Natural killer cell treated with Interleukin-12 subunit alpha and Interleukin-12 subunit beta and Interleukin-15 and Interleukin-18, amount 100 ng/mL, for 72 hours (primary cell): ENCODE measurements around the gene MEAK7. TPM values are rescaled to one million over a fixed set of nuclear protein-coding genes. Genes with fewer than 3 reads are reported as not detected.
A peak's percentile ranks its signal among the peaks of the same experiment; 100 is the strongest.

Experiments used
- ATAC-seq, 2 donors: fragments of 150-1000 bp; cut with Tn5 transposase in 1 of 2; sonication (Bioruptor Pico), chemical (Tn5 transposase) in 1 of 2; 2 replicates each; pipeline ENCODE4 v1.10.0; 2021
- DNase-seq: peaks from one replicate; pipeline ENCODE4 v3.0.0; 2022; ENCODE audit warnings: low spot score
- H3K27ac Mint-ChIP-seq, 2 donors: 1 replicate in 1 of 2; 2 replicates in 1 of 2; pipeline ENCODE4 v1.8.0; 2022; ENCODE audit warnings: mixed read lengths in 2 of 2, mild to moderate bottlenecking in 1 of 2, moderate library complexity in 1 of 2
- H3K27me3 Mint-ChIP-seq, 2 donors: 1 replicate in 1 of 2; 2 replicates in 1 of 2; pipeline ENCODE4 v1.8.0; 2022; ENCODE audit warnings: mixed read lengths in 2 of 2
- H3K36me3 Mint-ChIP-seq: one replicate; pipeline ENCODE4 v1.8.0; 2022; ENCODE audit warnings: mixed read lengths
- H3K4me1 Mint-ChIP-seq, 2 donors: 1 replicate in 1 of 2; 2 replicates in 1 of 2; pipeline ENCODE4 v1.8.0; 2022; ENCODE audit warnings: low read depth in 2 of 2, mixed read lengths in 2 of 2, mild to moderate bottlenecking in 1 of 2
- H3K4me3 Mint-ChIP-seq: one replicate; pipeline ENCODE4 v1.8.0; 2022; ENCODE audit warnings: mixed read lengths
- H3K9me3 Mint-ChIP-seq: 2 replicates; pipeline ENCODE4 v1.8.0; 2022; ENCODE audit warnings: mixed read lengths
- total RNA-seq, 2 donors: library from RNA; stranded (reverse); gene quantifications; one replicate each; pipeline ENCODE4 v1.2.3, GENCODE V29; 2022

The MEAK7 gene, protein sequence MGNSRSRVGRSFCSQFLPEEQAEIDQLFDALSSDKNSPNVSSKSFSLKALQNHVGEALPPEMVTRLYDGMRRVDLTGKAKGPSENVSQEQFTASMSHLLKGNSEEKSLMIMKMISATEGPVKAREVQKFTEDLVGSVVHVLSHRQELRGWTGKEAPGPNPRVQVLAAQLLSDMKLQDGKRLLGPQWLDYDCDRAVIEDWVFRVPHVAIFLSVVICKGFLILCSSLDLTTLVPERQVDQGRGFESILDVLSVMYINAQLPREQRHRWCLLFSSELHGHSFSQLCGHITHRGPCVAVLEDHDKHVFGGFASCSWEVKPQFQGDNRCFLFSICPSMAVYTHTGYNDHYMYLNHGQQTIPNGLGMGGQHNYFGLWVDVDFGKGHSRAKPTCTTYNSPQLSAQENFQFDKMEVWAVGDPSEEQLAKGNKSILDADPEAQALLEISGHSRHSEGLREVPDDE
- total RNA-seq = 10 to 100 TPM in 1 of 2 donors, 1 to 10 TPM in 1; 9.4 to 10.0 TPM

DNA sequence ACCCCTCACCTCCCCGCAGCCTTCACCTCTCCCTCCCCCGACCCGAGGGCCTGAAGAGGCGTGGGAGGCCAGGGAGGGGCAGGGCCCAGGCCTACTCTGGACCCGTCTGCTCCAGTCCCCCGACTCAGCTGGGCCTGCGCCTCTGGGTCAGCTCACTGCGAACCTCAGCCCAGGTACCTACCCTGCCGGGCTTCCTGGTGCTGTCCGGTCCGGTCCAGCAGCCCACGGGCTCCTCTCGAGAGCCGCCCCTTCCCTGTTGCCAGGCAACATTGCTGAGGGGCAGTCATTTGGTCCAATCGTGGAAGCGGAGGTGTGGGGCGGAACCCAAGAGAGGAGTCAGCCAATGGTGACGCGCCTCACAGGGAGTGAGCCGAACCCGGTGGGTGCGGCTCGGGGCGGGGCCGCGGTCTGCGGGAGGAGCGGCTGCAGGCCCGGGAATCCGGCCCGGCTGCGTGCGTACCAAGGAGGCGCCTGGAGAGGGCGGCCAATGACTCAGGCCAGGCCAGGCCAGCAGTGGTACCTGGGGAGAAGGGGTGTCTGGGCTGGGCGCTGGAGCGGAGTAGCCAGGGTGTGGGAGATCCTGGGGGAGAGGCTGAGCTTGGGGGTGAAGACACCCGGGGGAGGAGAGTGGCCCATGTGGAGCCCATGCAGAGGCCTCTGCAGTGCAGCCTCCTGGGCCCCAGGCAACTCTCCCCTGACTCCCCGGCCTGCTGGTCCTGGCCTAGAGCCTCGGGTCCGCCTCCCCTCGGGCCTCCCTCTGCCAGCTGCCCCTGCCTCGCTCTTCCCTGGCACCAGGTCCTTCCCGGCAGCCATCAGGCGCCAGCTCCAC lies at the start of gene MEAK7:
MEAK7 (minus strand) TSS at position 240 of the 829 bp plus-strand sequence. CDS start 6,573 bp downstream, outside the sequence.
- peak; percentile 99 for DNase-seq
- peak within 1 kb of the TSS; percentile 75 to 89 for H3K27ac Mint-ChIP-seq
- H3K4me3 Mint-ChIP-seq = peak within 1 kb of the TSS; percentile 93
- peak; percentile 97 to 98 for ATAC-seq
- H3K36me3 Mint-ChIP-seq = no peaks in the 10 kb centered on the region
- peaks cover 22 to 28% of the 10 kb centered on the region in 2 donors for H3K4me1 Mint-ChIP-seq
- no peaks in the 10 kb centered on the region for H3K9me3 Mint-ChIP-seq
- H3K27me3 Mint-ChIP-seq = peaks cover 4 to 6% of the 10 kb centered on the region in 2 donors

DNA sequence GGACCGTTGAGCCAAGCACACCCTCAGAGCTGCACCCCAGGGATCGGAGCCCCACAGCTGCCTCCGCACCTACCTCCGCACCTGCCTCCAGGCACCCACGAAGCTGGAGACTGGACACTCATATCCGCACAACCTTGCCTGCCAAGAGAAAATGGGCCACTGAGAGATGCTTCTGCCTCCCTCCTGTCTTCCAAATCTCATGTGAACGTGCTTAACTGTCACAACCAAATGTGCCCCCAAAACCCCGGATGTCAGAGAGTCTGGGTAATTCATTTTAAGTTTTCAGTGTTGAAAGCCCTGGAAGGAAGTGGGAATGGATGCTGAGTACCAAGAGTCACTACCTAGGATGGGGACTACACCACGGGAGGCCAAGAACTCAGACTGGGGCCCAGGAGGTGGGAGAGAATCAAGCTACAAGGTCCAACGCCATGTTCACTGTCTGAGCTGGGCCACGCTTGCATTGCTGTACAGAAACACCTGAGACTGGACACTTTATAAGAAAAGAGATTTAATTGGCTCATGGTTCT lies 49.5 kb upstream of the MEAK7 start:
- DNase-seq (no peak), ATAC-seq (peak in 1 of 2 donors; percentile 31)
- Mint-ChIP-seq H3K4me3 (peak overlapping the region; percentile 14), H3K9me3 (no peaks in the 10 kb centered on the region), H3K27me3 (peaks cover 5 to 7% of the 10 kb centered on the region in 2 donors), H3K27ac (peak overlapping the region; percentile 25 to 33), H3K36me3 (no peaks in the 10 kb centered on the region), H3K4me1 (peaks cover 6% of the 10 kb centered on the region in 2 donors)

DNA sequence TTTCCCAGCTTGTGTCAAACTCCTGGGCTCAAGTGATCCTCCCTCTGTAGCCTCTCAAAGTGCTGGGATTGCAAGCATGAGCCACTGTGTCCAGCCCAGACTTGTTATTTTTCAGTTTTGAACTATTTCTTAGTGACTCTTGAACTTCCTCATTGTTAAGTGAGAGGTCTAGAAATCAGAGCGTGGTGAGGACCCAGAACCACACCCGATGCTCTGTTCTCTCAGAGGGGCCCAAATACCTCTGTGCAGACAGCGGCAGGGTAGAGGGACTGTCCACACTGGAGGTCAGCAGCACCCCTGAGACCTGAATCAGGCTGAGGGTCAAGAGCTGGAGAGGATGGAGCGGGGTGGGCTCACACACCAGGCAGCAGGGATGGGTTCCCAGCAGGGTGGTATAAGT lies 47.7 kb upstream of the MEAK7 start:
- Mint-ChIP-seq H3K27me3 (peaks cover 5 to 7% of the 10 kb centered on the region in 2 donors), H3K9me3 (no peaks in the 10 kb centered on the region), H3K4me3 (no peak overlapping the region), H3K4me1 (peaks cover 6% of the 10 kb centered on the region in 2 donors), H3K27ac (no peak overlapping the region), H3K36me3 (no peaks in the 10 kb centered on the region)
- ATAC-seq (peak in 1 of 2 donors; percentile 11), DNase-seq (no peak)

DNA sequence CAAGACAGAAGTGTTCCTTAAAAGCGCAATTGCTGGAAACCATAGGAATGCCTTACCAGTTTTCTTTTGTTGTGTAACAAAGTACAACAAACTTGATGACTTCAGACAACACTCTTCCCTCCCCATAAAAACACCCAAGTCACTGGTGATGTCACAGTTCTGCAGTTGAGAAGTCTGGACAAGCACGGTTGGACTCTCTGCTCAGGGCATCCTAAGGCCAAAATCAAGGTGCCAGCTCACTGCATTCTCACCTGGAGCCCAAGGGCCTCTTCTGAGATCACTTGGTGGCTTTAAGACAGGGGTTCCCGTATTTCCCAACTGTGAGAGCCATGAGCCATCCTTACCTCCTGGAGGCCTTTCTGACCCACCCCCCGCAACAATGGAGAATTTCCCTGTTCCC lies 45.6 kb upstream of the MEAK7 start:
- no peak for DNase-seq
- H3K4me3 Mint-ChIP-seq = peak overlapping the region; percentile 59
- H3K36me3 Mint-ChIP-seq = no peaks in the 10 kb centered on the region
- peaks cover 6% of the 10 kb centered on the region in 2 donors for H3K4me1 Mint-ChIP-seq
- ATAC-seq = no peak
- H3K9me3 Mint-ChIP-seq = no peaks in the 10 kb centered on the region
- H3K27me3 Mint-ChIP-seq = peaks cover 7% of the 10 kb centered on the region in 2 donors
- H3K27ac Mint-ChIP-seq = peak overlapping the region in 1 of 2 donors; percentile 84

DNA sequence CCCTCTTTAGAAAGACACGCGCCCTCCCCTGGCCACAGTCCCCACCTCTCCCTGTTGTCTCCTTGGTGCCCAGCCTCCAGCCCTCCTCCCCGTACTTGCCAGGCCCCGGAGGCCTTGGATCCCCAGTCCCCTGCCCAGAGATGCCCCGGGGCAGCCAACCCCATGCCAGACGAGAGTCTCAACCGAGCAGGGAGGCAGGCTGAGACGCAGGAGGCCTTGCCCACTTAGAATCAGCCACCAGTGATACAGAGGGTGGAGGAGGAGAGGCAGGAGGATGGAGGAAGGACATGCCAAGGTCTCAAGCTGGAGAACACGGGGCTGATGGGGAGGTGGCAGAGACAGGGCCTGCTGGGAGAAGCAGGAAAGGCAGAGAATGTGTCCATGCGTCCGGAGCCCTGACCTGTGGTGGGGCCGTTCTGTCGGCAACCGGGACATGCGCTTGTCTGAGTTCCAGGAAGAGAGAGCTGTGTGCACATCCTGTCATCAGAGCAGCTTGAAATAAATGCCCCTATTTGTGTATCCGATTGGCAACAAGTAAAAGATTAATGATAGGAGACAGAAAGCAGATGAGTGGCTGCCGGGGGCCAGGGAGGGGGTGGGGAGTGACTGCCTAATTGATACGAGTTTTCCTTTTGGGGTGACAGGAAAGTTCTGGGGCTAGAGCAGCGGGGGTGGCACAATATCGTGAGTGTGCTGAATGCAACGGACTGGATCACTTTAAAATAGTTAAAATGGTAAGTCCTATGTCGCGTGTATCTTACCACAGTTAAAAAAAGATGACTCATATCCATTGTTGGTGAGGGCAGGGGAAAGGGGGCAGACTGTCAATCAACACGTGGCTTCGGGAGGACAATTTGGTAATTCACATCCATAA lies 44.7 kb upstream of the MEAK7 start:
- Mint-ChIP-seq H3K9me3 (no peaks in the 10 kb centered on the region), H3K27me3 (peaks cover 5 to 9% of the 10 kb centered on the region in 2 donors), H3K4me3 (peak overlapping the region; percentile 67), H3K36me3 (no peaks in the 10 kb centered on the region), H3K27ac (peak overlapping the region; percentile 70 to 84), H3K4me1 (peaks cover 5 to 6% of the 10 kb centered on the region in 2 donors)
- peak; percentile 26 to 57 for ATAC-seq
- no peak for DNase-seq

DNA sequence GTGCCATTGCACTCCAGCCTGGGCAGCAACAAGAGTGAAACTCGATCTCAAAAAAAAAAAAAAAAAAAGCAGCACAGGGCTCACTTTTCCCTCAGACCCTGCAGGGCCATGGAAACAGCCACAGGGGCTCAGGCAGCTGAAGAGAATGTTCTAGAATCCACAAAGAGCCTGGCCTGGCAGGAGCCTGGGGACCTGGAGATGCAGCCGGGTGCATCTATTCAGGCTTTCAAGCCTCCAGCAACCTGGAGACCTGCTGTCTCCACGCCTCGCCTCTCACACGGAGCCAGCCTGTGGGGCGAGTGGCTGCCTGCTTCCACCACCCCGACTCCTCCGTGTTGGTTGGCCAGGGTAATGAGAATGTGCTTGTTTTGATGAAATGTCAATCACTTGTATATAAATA lies 44.0 kb upstream of the MEAK7 start:
- H3K4me1 Mint-ChIP-seq = peaks cover 0 to 6% of the 10 kb centered on the region in 2 donors
- DNase-seq (no peak), ATAC-seq (no peak)

DNA sequence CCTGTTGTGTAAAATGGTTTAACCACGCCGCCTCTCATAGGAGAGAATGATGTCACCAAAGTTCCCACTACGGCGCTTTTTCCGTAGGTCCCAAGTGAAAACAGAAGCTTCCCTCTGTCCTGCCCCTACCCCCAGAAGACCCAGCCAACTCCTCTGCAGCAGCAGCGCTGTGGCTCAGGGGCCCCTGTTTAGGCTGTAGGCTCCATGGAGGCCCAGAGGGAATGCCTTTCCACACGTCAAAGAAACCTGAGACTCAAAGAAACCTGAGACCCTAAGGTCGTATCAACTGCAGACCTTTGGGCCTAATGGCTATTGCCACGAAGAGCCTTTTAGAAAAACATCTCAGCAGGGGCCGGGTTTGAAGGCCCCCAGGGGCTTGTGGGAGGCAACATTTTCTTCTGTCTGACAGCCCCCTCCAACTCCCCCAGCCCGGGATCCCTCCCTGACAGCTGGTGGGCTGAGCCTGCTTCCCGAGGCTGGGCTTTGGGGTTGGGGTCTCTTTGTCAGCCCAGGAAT lies 43.1 kb upstream of the MEAK7 start:
- H3K4me1 Mint-ChIP-seq = peaks cover 0 to 6% of the 10 kb centered on the region in 2 donors
- no peak overlapping the region for H3K27ac Mint-ChIP-seq
- H3K36me3 Mint-ChIP-seq = no peaks in the 10 kb centered on the region
- H3K9me3 Mint-ChIP-seq = no peaks in the 10 kb centered on the region
- ATAC-seq (no peak), DNase-seq (no peak)
- H3K4me3 Mint-ChIP-seq = no peak overlapping the region
- peaks cover 0 to 7% of the 10 kb centered on the region in 2 donors for H3K27me3 Mint-ChIP-seq

More for the DNA sequence above, 44.0 kb upstream of the MEAK7 start:
- Mint-ChIP-seq H3K9me3 (no peaks in the 10 kb centered on the region), H3K4me3 (no peak overlapping the region), H3K36me3 (no peaks in the 10 kb centered on the region), H3K27me3 (peaks cover 0 to 7% of the 10 kb centered on the region in 2 donors), H3K27ac (peak overlapping the region in 1 of 2 donors; percentile 84)

DNA sequence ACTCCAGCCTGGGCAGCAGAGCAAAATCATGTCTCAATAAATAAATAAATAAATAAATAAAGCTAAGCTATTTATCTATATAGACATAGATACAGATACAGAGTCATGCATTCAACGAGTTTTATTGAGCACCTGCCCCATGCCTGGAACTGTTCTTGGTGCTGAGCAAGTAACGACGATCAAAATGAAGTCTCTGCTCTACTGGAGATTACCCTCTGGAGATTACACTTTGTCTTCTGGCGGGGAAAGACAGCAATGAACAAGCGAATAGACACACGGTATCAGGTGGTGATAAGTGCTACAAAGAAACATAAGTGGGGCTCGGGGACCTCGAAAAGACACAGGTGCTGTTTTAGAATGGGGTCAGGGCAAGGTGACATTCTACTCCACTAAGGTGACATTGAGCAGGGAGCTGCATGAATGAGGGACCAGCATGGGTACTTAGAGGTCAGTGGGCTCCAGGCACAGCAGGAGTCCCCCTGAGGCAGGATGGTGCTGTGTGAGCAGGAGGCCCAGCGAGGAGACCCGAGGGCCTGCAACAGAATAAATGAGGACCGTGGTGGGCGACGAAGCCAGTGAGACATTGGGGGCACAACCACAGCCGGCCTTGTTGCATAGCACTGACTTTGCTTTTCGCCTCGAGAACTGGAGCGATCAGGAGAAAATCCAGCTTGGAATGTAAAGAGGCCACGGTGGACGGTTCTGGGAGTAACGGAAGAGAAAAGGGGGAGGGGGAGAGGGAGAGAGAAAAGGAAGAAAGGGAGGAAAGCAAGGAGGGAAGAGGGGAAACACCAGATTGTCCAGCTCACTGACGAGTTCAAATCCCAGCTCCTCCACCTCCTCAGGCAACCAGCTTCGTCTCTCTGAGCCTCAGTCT lies 42.4 kb upstream of the MEAK7 start:
- no peaks in the 10 kb centered on the region for H3K9me3 Mint-ChIP-seq
- no peak for ATAC-seq
- H3K36me3 Mint-ChIP-seq = no peaks in the 10 kb centered on the region
- H3K4me3 Mint-ChIP-seq = no peak overlapping the region
- peaks cover 0 to 7% of the 10 kb centered on the region in 2 donors for H3K27me3 Mint-ChIP-seq
- peaks cover 0 to 6% of the 10 kb centered on the region in 2 donors for H3K4me1 Mint-ChIP-seq
- DNase-seq = no peak
- no peak overlapping the region for H3K27ac Mint-ChIP-seq

DNA sequence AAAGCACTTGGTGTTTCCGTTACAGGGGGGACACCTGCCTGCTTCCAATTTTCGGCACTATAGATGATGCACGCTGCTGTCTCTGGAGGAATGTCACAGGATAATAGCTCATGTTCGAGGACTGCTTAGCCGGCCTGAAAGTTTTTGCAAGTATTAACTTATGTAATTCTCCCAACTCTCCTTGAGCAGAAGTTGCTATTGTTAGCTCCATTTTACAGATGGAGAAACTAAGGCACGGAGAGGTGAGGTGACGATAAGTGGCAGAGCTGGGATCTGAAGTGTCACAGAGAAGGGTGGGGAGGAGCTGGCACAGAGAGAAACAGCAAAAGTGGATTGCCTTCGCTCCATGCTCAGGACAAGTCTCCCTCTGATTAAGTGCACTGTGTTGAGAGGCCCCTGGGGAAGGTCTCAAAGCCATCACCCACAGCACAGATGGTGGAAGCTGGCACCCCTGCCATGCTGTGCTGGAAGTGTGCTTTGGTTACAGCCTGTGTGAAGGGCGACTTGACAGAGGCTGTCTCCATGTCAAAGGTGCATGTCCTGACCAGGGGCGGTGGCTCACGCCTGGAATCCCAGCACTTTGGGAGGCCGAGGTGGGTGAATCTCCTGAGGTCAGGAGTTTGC lies 40.8 kb upstream of the MEAK7 start:
- no peak overlapping the region for H3K4me3 Mint-ChIP-seq
- no peak for DNase-seq
- no peak for ATAC-seq
- peaks cover 0 to 6% of the 10 kb centered on the region in 2 donors for H3K4me1 Mint-ChIP-seq
- peaks cover 0 to 7% of the 10 kb centered on the region in 2 donors for H3K27me3 Mint-ChIP-seq
- no peak overlapping the region for H3K27ac Mint-ChIP-seq
- no peaks in the 10 kb centered on the region for H3K36me3 Mint-ChIP-seq
- no peaks in the 10 kb centered on the region for H3K9me3 Mint-ChIP-seq

DNA sequence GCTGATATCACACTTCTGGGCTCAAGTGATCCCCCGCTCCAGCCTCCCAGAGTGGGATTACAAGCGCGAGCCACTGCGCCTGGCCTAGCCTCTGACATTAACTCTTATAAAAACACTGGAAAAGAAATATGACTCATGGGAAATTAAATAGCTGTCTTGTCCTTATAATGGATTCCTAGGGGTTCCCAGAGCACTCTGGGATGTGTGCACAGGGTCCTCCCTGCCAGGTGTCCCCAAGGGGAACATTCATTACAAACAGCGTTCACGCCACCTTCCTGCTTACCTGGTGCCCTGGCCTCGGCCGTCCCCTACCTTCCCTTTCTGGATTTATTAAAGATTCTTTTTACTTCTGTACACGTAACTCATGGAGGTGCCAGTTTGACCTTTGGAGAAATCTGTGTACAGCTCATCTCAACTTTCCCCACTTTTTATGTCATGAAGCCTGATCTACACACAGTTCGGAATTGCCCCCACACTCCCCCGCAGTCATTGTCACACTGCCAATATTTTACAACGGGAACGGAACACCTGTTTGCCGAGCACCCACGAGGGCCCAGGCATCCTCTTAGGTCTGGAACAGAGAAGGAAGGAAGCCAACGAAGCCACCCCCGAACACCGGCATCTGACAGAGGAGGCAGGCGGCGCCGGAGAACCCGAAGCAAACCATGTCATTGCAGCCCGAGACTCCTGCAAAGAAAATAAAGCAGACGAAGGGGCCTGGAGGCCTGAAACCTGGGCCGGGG lies 39.7 kb upstream of the MEAK7 start:
- H3K27me3 Mint-ChIP-seq = peaks cover 0 to 7% of the 10 kb centered on the region in 2 donors
- no peaks in the 10 kb centered on the region for H3K9me3 Mint-ChIP-seq
- H3K4me3 Mint-ChIP-seq = no peak overlapping the region
- DNase-seq (no peak), ATAC-seq (no peak)
- H3K27ac Mint-ChIP-seq = no peak overlapping the region
- H3K36me3 Mint-ChIP-seq = no peaks in the 10 kb centered on the region
- H3K4me1 Mint-ChIP-seq = peaks cover 0 to 2% of the 10 kb centered on the region in 2 donors

DNA sequence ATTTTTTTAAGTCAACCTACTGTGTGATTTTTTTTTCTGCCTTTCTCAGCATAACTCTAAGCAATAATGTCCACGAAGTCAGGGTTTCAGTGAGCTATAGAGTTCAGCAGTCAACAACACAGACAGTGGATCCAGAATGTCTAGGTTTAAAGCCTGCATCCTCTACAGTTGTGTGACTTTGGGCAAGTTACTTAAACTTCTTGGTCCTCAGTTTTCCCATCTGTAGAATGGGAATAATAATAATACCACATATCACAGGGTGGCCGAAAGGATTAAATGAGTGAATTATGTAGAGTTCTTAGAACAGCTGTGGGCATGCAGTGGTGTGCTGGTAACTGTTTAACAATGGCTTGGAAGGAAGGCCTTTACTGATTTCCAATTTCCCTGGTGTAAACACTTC lies 38.8 kb upstream of the MEAK7 start:
- DNase-seq = no peak
- H3K27me3 Mint-ChIP-seq = peaks cover 0 to 7% of the 10 kb centered on the region in 2 donors
- no peak for ATAC-seq
- H3K36me3 Mint-ChIP-seq = no peaks in the 10 kb centered on the region
- no peaks in the 10 kb centered on the region for H3K4me1 Mint-ChIP-seq
- no peaks in the 10 kb centered on the region for H3K9me3 Mint-ChIP-seq
- H3K27ac Mint-ChIP-seq = no peak overlapping the region
- H3K4me3 Mint-ChIP-seq = no peak overlapping the region
